Body of pancreas (tissue), 4 donors: ENCODE measurements around the gene HIBCH.

Experiments used
- CTCF ChIP-seq, 7 experiments: fragments of 450-650 bp in 4 of 7; fragments of 200-600 bp in 3 of 7; sonication (generic) in 3 of 7; IDR thresholded peaks; one replicate each; pipeline ENCODE4 v1.5.1; 2016 to 2019; ENCODE audit warnings: antibody characterized with exemption in 7 of 7
- POLR2A ChIP-seq, 3 donors: fragments of 450-650 bp; IDR thresholded peaks; one replicate each; pipeline ENCODE4 v1.6.1; 2016; ENCODE audit warnings: antibody characterized with exemption in 3 of 3, mild to moderate bottlenecking in 2 of 3

- TF ChIP-seq POLR2A (IDR thresholded peaks at IDR 0.05) (no peak), CTCF (IDR thresholded peaks at IDR 0.05) (no peak)
Observed at GRCh38 chr2:190353537-190353899, 33.9 kb upstream of the HIBCH start.
